ENCODE measurements around the gene C1GALT1.

DNA sequence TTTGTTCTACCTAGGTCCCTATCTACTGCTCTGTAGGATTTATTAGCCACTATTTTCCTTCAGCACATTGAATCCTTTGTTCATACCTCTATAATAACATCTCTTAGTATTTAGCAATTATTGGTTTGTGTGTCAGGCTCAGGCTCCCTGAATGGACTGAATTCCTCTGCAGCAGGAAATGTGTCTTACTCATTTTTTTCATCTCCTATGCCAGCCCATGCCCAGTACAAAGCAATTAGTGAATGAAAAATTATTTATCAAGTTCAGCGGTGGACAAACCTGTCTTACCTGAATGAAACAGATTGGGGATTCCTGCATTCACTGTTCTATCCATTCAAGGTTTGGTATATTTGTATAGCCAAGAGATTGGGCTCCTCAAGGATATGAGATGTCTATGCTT, 53.7 kb downstream of the C1GALT1 start:
- TF ChIP-seq, protein P1, sequence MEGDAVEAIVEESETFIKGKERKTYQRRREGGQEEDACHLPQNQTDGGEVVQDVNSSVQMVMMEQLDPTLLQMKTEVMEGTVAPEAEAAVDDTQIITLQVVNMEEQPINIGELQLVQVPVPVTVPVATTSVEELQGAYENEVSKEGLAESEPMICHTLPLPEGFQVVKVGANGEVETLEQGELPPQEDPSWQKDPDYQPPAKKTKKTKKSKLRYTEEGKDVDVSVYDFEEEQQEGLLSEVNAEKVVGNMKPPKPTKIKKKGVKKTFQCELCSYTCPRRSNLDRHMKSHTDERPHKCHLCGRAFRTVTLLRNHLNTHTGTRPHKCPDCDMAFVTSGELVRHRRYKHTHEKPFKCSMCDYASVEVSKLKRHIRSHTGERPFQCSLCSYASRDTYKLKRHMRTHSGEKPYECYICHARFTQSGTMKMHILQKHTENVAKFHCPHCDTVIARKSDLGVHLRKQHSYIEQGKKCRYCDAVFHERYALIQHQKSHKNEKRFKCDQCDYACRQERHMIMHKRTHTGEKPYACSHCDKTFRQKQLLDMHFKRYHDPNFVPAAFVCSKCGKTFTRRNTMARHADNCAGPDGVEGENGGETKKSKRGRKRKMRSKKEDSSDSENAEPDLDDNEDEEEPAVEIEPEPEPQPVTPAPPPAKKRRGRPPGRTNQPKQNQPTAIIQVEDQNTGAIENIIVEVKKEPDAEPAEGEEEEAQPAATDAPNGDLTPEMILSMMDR (IDR thresholded peaks at IDR 0.05): no peak
- TF ChIP-seq POLR2A (IDR thresholded peaks at IDR 0.05): no peak
